ENCODE measurements around the gene RACK1. TPM values are rescaled to one million over a fixed set of nuclear protein-coding genes. Genes with fewer than 3 reads are reported as not detected.

The RACK1 gene
- total and polyA plus RNA-seq, 2 of the 13 experiments (the other 11 are each of a cell fraction or from before 2014, with no cell fraction given) = 2,514 to 6,141 TPM

DNA sequence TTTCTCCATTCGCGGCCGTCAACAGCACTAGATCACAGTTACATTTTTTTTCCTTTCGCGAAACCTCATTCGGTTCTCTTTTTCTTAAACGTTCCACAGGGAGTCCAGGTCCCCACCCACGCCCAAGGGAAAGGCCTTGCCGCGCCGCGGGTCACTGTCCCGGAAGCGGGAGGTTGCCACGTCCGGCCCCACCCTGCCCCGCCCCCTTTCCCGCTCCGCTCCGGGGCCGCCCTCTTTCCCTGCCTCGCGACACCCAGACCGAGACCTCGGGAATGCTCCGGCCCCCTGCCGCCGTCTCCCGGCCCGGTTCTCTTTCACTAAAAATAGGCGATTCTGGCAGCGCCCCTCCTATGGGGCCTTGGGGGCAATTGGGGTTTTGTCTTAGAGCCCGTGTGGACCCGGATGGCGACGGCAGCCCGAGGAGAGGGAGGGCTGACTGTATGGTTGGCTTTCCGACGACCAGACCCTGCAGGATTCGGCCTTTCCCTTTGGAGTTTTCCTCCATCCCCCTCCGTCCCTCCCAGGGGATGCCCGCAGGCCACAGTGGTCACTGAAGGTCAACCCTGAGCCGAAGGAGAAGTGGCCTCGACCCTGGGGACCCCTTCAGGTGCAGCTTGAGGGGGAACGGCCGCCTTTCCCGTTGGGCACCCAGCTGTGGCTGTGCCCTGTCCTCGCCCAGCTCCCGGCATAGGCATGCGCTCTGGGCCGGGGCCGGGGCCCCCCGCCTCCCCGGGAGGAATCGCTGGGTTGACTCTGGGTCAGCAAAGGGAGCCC lies 2.8 kb upstream of the RACK1 start:
- CTCF ChIA-PET (ENCODE audit: low intra/inter-chr PET ratio, low total read pairs) = no interaction called here
- H3K27ac ChIP-seq (ENCODE audit: extremely low read length, insufficient read depth, low read length) = peak overlapping the region; percentile 98
- H4K20me1 ChIP-seq (ENCODE audit: insufficient read depth, low read length) = peaks cover 39% of the 10 kb centered on the region
- POLR2A ChIA-PET = interaction anchor here (1.0 to 8.4 kb wide), 6 partner anchors 10 to 62 kb away, joined by 5 to 102 read pairs (median 26); partner anchors contain the start of genes TRIM41 and TRIM52
- intact Hi-C loops (cut with micrococcal nuclease; ENCODE audit: unreplicated experiment) (loop anchor here (2.0 kb wide), 1 partner anchor 14 kb away; the partner anchor contains the start of gene TRIM52), in situ Hi-C loops (cut with HindIII; ENCODE audit: extremely low pct_ligation_motif_present, low pct_unique_long_range_greater_than_20kb) (no loop called here)
- H3K9me3 ChIP-seq (ENCODE audit: low read length) = no peaks in the 10 kb centered on the region
- peak overlapping the region; percentile 91 to 94 (median 92) for H3K4me3 ChIP-seq (replicated peaks in 1 of 3; ENCODE audit: insufficient read depth in 1 of 3, low read depth in 2 of 3, low read length in 3 of 3)
- H3K4me1 ChIP-seq (ENCODE audit: insufficient read depth, low read length) = peaks cover 45% of the 10 kb centered on the region
- H3K27me3 ChIP-seq (ENCODE audit: control insufficient read depth in 1 of 2, insufficient read depth in 2 of 2, low read length in 2 of 2) = no peaks in the 10 kb centered on the region; a peak in 1 of 5 replicates
- DNase-seq (ENCODE audit: low spot score) (peak; percentile 74), FAIRE-seq (peak; percentile 59), ATAC-seq (peak; percentile 78)
- no peak overlapping the region for H2AFZ ChIP-seq (ENCODE audit: low read length)
- BruUV-seq (replicated peaks) = TSS peak; percentile 47
- peaks cover 80% of the 10 kb centered on the region for H3K79me2 ChIP-seq (ENCODE audit: insufficient read depth, low read length)
- WGBS (ENCODE audit: low lambda C conversion rate) = 0% methylated on average over 33 of the region's 55 CpGs
- H3K9ac ChIP-seq (ENCODE audit: insufficient read depth, low read depth, low read length) = peak overlapping the region; percentile 96
- H3K4me2 ChIP-seq (ENCODE audit: low read depth, low read length) = peak overlapping the region; percentile 96
- peaks cover 4 to 19% of the 10 kb centered on the region in 2 experiments for H3K36me3 ChIP-seq (replicated peaks in 1 of 2; ENCODE audit: control insufficient read depth in 1 of 2, insufficient read depth in 2 of 2, low read length in 2 of 2)
- TF ChIP-seq EEA1 (CRISPR knock-in tag; IDR thresholded peaks at IDR 0.05; ENCODE audit: borderline replicate concordance) = peak; percentile 49; the same call in 1 of the 2 replicates
- TF ChIP-seq SP4 (CRISPR knock-in tag; IDR thresholded peaks at IDR 0.05) = peak; percentile 67
- TF ChIP-seq RBM39 (IDR thresholded peaks at IDR 0.05; ENCODE audit: low read depth, low read length, poor library complexity, severe bottlenecking) = peak; percentile 18
- TF ChIP-seq ZNF841 (CRISPR knock-in tag; IDR thresholded peaks at IDR 0.05; ENCODE audit: borderline replicate concordance) = no peak
- TF ChIP-seq, protein P1, sequence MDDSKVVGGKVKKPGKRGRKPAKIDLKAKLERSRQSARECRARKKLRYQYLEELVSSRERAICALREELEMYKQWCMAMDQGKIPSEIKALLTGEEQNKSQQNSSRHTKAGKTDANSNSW (CRISPR knock-in tag; IDR thresholded peaks at IDR 0.05; ENCODE audit: borderline replicate concordance) = peak; percentile 32; the same call in 1 of the 2 replicates
- peak; percentile 84 for TF ChIP-seq ZNF501 (CRISPR knock-in tag; IDR thresholded peaks at IDR 0.05)
- TF ChIP-seq CREM (IDR thresholded peaks at IDR 0.05) = 0 out of 2 replicates have a peak, but pooled peaks have one; percentile 11
- no peak for TF ChIP-seq CREM (CRISPR knock-in tag; IDR thresholded peaks at IDR 0.05)
- TF ChIP-seq, protein P2, sequence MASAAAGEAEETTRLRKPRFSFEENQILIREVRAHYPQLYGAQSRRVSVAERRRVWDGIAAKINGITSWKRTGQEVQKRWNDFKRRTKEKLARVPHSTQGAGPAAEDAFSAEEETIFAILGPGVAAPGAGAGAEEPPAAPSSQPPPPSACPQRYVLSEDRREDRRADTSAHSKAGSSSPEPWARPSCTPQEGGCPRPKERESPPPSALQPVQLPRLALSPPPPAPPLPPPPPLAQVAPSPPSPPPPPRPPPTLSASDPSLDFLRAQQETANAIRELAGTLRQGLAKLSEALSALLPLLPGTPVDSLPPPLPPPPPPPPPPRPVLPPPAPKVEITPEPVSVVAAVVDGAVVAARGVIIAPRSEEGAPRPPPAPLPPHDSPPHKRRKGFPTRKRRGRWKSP (CRISPR knock-in tag; IDR thresholded peaks at IDR 0.05) = peak; percentile 8; the same call in 1 of the 2 replicates
- TF ChIP-seq, protein P3, sequence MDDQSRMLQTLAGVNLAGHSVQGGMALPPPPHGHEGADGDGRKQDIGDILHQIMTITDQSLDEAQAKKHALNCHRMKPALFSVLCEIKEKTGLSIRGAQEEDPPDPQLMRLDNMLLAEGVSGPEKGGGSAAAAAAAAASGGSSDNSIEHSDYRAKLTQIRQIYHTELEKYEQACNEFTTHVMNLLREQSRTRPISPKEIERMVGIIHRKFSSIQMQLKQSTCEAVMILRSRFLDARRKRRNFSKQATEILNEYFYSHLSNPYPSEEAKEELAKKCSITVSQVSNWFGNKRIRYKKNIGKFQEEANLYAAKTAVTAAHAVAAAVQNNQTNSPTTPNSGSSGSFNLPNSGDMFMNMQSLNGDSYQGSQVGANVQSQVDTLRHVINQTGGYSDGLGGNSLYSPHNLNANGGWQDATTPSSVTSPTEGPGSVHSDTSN (CRISPR knock-in tag; IDR thresholded peaks at IDR 0.05; ENCODE audit: borderline replicate concordance) = 0 out of 2 replicates have a peak, but pooled peaks have one; percentile 38
- TF ChIP-seq, protein P4, sequence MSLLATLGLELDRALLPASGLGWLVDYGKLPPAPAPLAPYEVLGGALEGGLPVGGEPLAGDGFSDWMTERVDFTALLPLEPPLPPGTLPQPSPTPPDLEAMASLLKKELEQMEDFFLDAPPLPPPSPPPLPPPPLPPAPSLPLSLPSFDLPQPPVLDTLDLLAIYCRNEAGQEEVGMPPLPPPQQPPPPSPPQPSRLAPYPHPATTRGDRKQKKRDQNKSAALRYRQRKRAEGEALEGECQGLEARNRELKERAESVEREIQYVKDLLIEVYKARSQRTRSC (CRISPR knock-in tag; IDR thresholded peaks at IDR 0.05; ENCODE audit: low read depth) = no peak
- TF ChIP-seq ZFX (CRISPR knock-in tag; IDR thresholded peaks at IDR 0.05; ENCODE audit: low read depth) = peak; percentile 89
- TF ChIP-seq, protein P5, sequence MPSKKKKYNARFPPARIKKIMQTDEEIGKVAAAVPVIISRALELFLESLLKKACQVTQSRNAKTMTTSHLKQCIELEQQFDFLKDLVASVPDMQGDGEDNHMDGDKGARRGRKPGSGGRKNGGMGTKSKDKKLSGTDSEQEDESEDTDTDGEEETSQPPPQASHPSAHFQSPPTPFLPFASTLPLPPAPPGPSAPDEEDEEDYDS (CRISPR knock-in tag; IDR thresholded peaks at IDR 0.05) = peak; percentile 59
- TF ChIP-seq ZNF678 (CRISPR knock-in tag; IDR thresholded peaks at IDR 0.05) = 0 out of 2 replicates have a peak, but pooled peaks have one; percentile 44
- TF ChIP-seq RARA (CRISPR knock-in tag; IDR thresholded peaks at IDR 0.05) = 0 out of 2 replicates have a peak, but pooled peaks have one; percentile 8
- peak; percentile 73; the same call in 1 of the 2 replicates for TF ChIP-seq THAP11 (CRISPR knock-in tag; IDR thresholded peaks at IDR 0.05)
- TF ChIP-seq ZNF614 (CRISPR knock-in tag; IDR thresholded peaks at IDR 0.05; ENCODE audit: borderline replicate concordance) = no peak
- peak; percentile 32; the same call in 1 of the 2 replicates for TF ChIP-seq ERF (CRISPR knock-in tag; IDR thresholded peaks at IDR 0.05)
- TF ChIP-seq BHLHE40 (IDR thresholded peaks at IDR 0.05; ENCODE audit: low read length) = 0 out of 2 replicates have a peak, but pooled peaks have one; percentile 15

All from HepG2 (cell line).